Erythroblast (primary cell): ENCODE results near the gene SEPTIN14.
"Not testable (repeated sequence)": the region's sequence is repeated elsewhere in the genome, so short reads cannot be mapped to it uniquely, and the experiment has no call there.

Source experiments
- GATA1 ChIP-seq: IDR thresholded peaks from 2 replicates; pipeline ENCODE4 v1.6.1; 2011; ENCODE audit warnings: low read depth, mild to moderate bottlenecking, control low read depth, low read length, moderate library complexity
- POLR2A ChIP-seq: IDR thresholded peaks from 2 replicates; pipeline ENCODE4 v1.6.1; 2011; ENCODE audit warnings: mild to moderate bottlenecking, low read length

GRCh38 chr7:55744706-55745105 lies 117.8 kb downstream of the SEPTIN14 start:
- not testable (repeated sequence) for TF ChIP-seq POLR2A, GATA1
